Suprapubic skin (tissue), 3 donors: ENCODE results near the gene ANK3.

ENCODE experiments used
- CTCF ChIP-seq, 2 donors: fragments of 200-600 bp in 1 of 2; fragments of 450-650 bp in 1 of 2; sonication (generic) in 1 of 2; IDR thresholded peaks; one replicate each; pipeline ENCODE4 v1.5.1; 2016 to 2019; ENCODE audit warnings: antibody characterized with exemption in 2 of 2, mild to moderate bottlenecking in 1 of 2, moderate library complexity in 1 of 2
- POLR2A ChIP-seq, 2 donors: fragments of 450-650 bp; IDR thresholded peaks; one replicate each; pipeline ENCODE4 v1.6.1; 2017; ENCODE audit warnings: antibody characterized with exemption in 2 of 2, mild to moderate bottlenecking in 2 of 2, moderate library complexity in 2 of 2

GRCh38 chr10:60394446-60394845 lies 4.8 kb upstream of the ANK3 start:
- TF ChIP-seq CTCF (IDR thresholded peaks at IDR 0.05) (no peak), POLR2A (IDR thresholded peaks at IDR 0.05) (no peak)
